ENCODE data around the gene ECI1. TPM values are rescaled to one million over a fixed set of nuclear protein-coding genes. Genes with fewer than 3 reads are reported as not detected.

The ECI1 gene
- total and polyA plus RNA-seq, 2 of the 4 experiments (the other 2 are of a cell fraction) = 20.3 to 30.1 TPM

- TF ChIP-seq BHLHE40 (IDR thresholded peaks at IDR 0.05; ENCODE audit: low read depth, low read length) = peak; percentile 36; the same call in 1 of the 2 replicates
- no peak for TF ChIP-seq ELK1 (IDR thresholded peaks at IDR 0.05; ENCODE audit: borderline replicate concordance, low read depth, low read length)
- TF ChIP-seq USF2 (IDR thresholded peaks at IDR 0.05; ENCODE audit: low read depth, low read length) = no peak
These were observed at the start of gene ECI1 (continued) for GRCh38 chr16:2251296-2252111.

GRCh38 chr16:2299915-2300192, 48.5 kb upstream of the ECI1 start:
- Histone ChIP-seq H3K4ac (ENCODE audit: low read depth, low read length) (no peak overlapping the region), H3K56ac (ENCODE audit: extremely low read depth, insufficient read depth, low read length) (no peak overlapping the region), H3K4me1 (ENCODE audit: control insufficient read depth, insufficient read depth, low read length) (no peaks in the 10 kb centered on the region), H3K79me1 (ENCODE audit: low read depth in 1 of 2, low read length in 2 of 2) (no peaks in the 10 kb centered on the region), H2BK5ac (ENCODE audit: low read depth, low read length, poor library complexity, severe bottlenecking) (no peak overlapping the region), H4K8ac (ENCODE audit: low read depth in 2 of 2, low read length in 2 of 2) (no peak overlapping the region), H2AK9ac (replicated peaks; ENCODE audit: low read depth, low read length, poor library complexity) (no peak overlapping the region), H3K9me1 (ENCODE audit: insufficient read depth, low read length) (no peaks in the 10 kb centered on the region), H3K4me3 (ENCODE audit: insufficient read depth, low read depth, low read length) (no peak overlapping the region), H3K14ac (replicated peaks; ENCODE audit: low read depth, low read length) (no peak overlapping the region), H4K5ac (ENCODE audit: low read depth, low read length) (no peak overlapping the region), H2BK15ac (ENCODE audit: low read depth, low read length) (no peak overlapping the region), H4K20me1 (ENCODE audit: insufficient read depth, low read length) (no peaks in the 10 kb centered on the region), H3K27me3 (ENCODE audit: control insufficient read depth, insufficient read depth, low read length) (peaks cover 19% of the 10 kb centered on the region), H3K9ac (ENCODE audit: low read depth, low read length) (no peak overlapping the region), H2AK5ac (ENCODE audit: low read depth, low read length) (no peak overlapping the region), H4K91ac (ENCODE audit: insufficient read depth, low read depth, low read length) (no peak overlapping the region), H3K18ac (ENCODE audit: low read depth, low read length) (no peak overlapping the region), H2AFZ (replicated peaks; ENCODE audit: low read length, poor library complexity) (no peak overlapping the region), H3K23ac (ENCODE audit: low read depth, low read length) (no peak overlapping the region), H2BK20ac (ENCODE audit: low read depth, low read length) (no peak overlapping the region), H3K9me3 (ENCODE audit: control insufficient read depth, insufficient read depth, low read length) (no peaks in the 10 kb centered on the region), H3K4me2 (ENCODE audit: low read depth, low read length) (no peak overlapping the region), H2BK120ac (ENCODE audit: low read depth, low read length) (no peak overlapping the region), H3K36me3 (ENCODE audit: control insufficient read depth, insufficient read depth, low read length) (no peaks in the 10 kb centered on the region), H3K27ac (ENCODE audit: insufficient read depth, low read length) (no peak overlapping the region)
- ATAC-seq (ENCODE audit: low read depth) = no peak
- no TSS peak for BruUV-seq (replicated peaks)
- intact Hi-C loops (cut with micrococcal nuclease) = no loop called here
- POLR2A ChIA-PET (ENCODE audit: unreplicated experiment) = no interaction called here
- CTCF ChIA-PET = no interaction called here
- in situ Hi-C loops (cut with MboI; ENCODE audit: low sequenced_read_pairs) = no loop called here
- 22% methylated on average over 4 of the region's 10 CpGs; no CpG with 5 or more reads in 1 of the 2 experiments for WGBS, 2 experiments (ENCODE audit: extremely low coverage in 2 of 2, insufficient read length in 1 of 2)
- dilution Hi-C loops (cut with HindIII; ENCODE audit: low sequenced_read_pairs, unreplicated experiment) = no loop called here
- no peak for DNase-seq
- TF ChIP-seq CTCF (conservative IDR thresholded peaks at IDR 0.05; ENCODE audit: low read depth, low read length) (no peak), RFX5 (IDR thresholded peaks at IDR 0.05; ENCODE audit: low read depth, low read length) (no peak), BHLHE40 (IDR thresholded peaks at IDR 0.05; ENCODE audit: low read depth, low read length) (no peak), MAZ (IDR thresholded peaks at IDR 0.05; ENCODE audit: borderline replicate concordance, low read depth, low read length) (no peak), MXI1 (IDR thresholded peaks at IDR 0.05; ENCODE audit: borderline replicate concordance, low read depth, low read length) (no peak), RCOR1 (IDR thresholded peaks at IDR 0.05; ENCODE audit: insufficient replicate concordance, low read length) (no peak), SMC3 (IDR thresholded peaks at IDR 0.05; ENCODE audit: low read depth, low read length) (no peak), RAD21 (IDR thresholded peaks at IDR 0.05; ENCODE audit: low read length) (no peak), NFE2L2 (IDR thresholded peaks at IDR 0.05; ENCODE audit: low read depth, low read length) (no peak)

Data from IMR-90 (cell line).